T1000 (cell line): ENCODE measurements around the gene LRRC41.
A peak's percentile ranks its signal among the peaks of the same experiment; 100 is the strongest.
"Not testable (repeated sequence)": the region's sequence is repeated elsewhere in the genome, so short reads cannot be mapped to it uniquely, and the experiment has no call there.

ENCODE experiments used
- DNase-seq: peaks from one replicate; lab custom pipeline; 2025; ENCODE audit warnings: mixed read lengths; lab: John Stamatoyannopoulos, UW

Gene LRRC41

GRCh38 chr1:46322191-46322590 is 18.8 kb upstream of the LRRC41 start:
- not testable (repeated sequence) for DNase-seq

DNA sequence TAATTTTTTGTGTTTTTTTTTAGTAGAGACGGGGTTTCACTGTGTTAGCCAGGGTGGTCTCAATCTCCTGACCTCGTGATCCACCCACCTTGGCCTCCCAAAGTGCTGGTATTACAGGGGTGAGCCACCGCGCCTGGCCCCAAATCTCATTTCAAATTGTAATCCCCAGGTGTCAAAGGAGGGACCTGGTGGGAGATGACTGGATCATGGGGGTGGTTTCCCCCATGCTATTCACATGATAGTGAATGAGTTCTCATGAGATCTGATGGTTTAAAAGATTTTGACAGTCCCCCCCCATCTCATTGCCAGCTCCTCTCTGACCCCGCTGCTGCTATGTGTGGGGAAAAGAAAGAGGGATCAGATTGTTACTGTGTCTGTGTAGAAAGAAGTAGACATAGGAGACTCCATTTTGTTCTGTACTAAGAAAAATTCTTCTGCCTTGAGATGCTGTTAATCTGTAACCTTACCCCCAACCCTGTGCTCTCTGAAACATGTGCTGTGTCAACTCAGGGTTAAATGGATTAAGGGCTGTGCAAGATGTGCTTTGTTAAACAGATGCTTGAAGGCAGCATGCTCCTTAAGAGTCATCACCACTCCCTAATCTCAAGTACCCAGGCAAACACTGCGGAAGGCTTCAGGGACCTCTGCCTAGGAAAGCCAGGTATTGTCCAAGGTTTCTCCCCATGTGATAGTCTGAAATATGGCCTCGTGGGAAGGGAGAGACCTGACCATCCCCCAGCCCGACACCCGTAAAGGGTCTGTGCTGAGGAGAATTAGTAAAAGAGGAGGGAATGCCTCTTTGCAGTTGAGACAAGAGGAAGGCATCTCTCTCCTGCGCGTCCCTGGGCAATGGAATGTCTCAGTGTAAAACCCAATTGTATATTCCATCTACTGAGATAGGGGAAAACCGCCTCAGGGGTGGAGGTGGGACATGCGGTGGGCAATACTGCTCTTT is 16.8 kb upstream of the LRRC41 start:
- not testable (repeated sequence) for DNase-seq

GRCh38 chr1:46319301-46319700 is 15.9 kb upstream of the LRRC41 start:
- DNase-seq, result not testable (repeated sequence)

DNA sequence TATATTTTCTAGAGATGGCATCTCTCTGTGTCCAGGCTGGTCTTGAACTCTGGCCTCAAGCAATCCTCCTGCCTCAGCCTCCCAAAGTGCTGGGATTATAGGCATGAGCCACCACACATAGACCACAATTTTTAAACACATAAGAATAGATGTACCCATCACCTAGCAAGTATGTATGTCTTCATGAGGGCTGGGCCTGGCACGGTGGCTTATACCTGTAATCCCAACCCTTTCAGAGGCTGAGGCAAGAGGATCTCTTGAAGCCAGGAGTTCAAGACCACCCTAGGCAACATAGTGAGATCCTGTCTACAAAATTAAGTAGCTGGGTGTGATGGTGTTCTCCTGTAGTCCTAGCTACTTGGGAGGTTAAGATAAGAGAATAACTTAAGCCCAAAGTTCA is 13.9 kb upstream of the LRRC41 start:
- DNase-seq, result no peak

GRCh38 chr1:46315669-46316403 is 12.4 kb upstream of the LRRC41 start:
- no peak for DNase-seq

- no peak for DNase-seq
These were observed 6.9 kb upstream of the LRRC41 start for GRCh38 chr1:46310321-46310720.

DNA sequence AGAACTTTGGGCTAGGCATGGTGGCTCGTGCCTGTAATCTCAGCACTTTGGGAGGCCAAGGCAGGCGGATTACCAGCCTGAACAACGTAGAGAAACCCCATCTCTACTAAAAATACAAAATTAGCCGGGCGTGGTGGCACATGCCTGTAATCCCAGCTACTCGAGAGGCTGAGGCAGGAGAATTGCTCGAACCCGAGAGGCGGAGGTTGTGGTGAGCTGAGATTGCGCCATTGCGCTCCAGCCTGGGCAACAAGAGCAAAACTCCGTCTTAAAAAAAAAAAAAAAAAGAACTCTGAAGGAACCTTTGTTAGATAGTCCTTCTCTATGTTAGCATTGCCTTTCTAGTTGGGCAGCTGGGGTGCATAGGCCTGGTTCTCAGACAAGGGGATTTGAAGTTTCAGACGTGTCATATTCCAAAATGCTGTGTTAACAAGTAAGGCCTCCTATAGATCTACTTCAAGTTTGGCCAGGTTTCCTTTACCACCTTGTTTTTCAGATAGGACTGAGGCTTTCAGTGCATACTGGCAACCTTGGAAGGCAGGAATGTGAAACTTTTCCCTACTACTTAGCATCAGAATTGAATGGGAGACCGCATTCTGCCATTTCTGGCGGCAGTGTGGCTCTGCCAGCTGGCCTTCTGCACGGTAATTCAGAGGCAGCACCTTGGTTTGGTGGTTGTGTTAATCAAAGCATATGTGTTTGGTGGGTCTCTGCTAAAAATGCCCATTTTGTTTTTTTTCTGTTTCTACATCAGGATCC is 6.2 kb upstream of the LRRC41 start:
- DNase-seq, result no peak

DNA sequence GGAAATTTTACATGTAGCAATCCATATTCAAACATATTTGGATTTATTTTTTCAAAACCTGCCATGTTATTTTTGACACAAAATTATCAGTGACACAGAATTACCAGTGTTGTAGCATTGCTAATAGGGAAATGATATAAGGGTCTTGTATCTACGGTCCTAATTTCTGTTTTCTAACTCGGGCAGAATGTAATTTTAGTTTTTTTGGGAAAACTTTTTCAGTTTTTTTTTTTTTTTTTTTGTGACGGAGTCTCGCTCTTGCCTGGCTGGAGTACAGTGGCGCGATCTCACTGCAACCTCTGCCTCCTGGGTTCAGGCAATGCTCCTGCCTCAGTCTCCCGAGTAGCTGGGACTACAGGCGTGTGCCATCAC is 2.7 kb upstream of the LRRC41 start:
- DNase-seq, result no peak

- DNase-seq, result no peak
These were observed 483 bp upstream of the LRRC41 start for GRCh38 chr1:46303872-46304326.

DNA sequence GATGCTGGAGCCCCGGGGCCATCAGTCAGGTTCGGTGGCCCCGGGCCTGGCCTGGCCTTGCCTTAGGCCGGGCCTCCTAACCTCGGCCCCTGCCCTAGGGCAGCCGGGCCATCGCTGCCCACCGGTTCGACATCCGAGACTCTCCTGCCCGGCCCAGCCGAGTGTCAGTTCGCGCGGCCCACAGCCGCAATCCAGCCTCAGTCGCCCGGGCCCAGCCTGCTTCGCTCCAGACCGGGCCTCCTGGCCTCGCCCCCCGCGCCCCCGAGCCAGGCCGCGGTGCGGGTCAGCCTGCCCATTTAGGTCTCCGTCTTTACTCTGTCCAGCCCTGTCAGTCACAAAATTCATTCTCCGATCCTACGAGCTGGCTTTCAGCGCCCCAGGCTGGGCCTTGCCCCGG is 777 bp downstream of the LRRC41 start:
- no peak for DNase-seq

DNA sequence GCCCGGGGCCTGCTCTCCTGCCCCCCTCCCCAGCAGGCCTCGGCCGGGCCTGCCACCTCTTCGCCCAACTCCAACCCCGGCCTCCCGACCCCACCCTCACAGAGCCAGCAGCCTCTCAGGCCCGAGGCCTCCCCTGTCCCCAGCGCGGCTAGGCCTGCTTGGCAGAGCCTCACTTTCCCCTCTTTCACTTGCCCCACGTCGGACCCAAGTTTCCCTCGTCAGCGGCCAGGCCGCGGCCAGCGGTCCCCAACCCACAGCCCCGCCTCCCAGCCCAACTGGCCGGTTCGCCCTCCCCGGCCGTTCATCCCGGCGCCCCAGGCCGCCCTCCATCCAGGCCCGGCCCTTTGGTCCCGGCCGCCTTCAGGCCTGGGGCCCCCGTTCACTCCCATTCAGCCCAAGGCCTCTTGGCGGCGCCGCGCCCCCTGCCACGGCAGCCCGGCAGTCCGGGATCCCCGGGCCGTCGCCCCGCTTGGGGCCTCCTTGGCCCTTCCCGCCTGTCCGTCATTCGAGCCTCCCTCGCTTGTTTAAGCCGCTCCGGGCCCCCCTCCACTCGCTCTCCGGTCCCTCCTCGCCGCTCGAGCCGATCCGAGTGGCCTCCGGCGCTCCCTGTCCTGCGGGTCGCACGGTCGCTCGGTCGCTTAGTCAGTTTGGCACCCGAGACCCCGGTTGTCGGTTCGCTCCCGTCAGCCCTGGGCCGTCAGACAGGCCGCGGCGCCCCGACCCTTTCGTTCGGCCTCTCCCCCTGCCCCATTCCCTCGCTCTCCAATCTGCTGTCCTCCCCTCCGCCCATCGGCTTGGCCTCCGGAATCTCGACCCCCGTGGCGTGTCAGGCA is 1.4 kb downstream of the LRRC41 start:
- peak; percentile 24 for DNase-seq

GRCh38 chr1:46301406-46301807 is 2.0 kb downstream of the LRRC41 start:
- no peak for DNase-seq

DNA sequence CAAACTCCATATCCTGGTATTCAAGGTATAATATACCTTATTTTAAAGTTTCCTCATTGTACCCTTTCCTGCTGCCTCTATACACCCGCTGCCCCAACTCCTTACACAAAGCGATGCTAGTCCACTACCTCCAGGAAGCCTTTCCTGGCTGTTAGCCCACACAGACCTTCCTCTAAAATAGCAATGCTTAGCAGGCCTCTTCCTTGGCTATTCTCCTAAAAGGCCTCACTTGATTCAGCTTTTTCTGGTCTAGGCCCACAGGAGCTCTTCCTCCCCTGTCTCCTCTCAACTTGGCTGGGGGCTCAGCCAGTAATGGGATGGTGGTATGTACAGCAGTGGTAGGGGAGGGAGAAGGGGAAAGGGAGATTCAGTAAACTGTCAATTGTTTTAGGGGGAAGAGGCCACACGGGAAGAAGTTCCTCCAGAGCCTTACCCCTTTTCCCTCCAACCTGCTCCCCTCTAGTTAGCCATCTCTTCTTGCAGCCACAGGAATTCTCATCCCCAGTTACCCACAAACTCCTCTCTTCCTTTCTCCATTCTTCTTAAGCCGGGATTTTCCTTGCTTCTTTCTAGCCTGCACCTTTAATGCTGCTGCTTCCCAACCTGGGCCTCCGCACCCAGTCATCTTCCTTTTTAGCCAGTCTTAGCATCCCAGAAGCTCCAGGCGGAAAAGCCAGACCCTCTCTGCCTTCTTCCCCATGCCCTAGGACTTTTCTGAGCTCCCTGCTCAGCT is 2.6 kb downstream of the LRRC41 start:
- DNase-seq, result no peak

DNA sequence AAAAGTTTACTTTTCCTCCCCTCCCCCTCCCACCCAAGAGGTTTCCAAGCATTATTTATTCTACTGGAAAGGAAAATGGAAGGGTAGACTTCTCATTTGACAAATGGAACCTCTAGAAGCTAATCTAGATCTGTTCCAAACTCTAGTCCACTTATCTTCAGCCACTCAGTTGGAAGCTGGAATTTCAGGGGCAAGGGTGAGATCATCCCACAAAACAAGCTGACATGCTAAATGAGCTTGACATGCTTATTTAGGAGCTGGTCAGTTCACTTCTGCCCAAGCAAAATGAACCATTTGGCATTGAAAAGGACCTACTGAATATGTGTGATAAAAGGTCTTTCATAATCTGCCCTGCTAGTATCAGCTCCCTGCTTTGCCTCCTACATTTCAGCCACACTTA is 5.0 kb downstream of the LRRC41 start:
- no peak for DNase-seq

GRCh38 chr1:46295306-46295705 is 8.1 kb downstream of the LRRC41 start:
- no peak for DNase-seq

DNA sequence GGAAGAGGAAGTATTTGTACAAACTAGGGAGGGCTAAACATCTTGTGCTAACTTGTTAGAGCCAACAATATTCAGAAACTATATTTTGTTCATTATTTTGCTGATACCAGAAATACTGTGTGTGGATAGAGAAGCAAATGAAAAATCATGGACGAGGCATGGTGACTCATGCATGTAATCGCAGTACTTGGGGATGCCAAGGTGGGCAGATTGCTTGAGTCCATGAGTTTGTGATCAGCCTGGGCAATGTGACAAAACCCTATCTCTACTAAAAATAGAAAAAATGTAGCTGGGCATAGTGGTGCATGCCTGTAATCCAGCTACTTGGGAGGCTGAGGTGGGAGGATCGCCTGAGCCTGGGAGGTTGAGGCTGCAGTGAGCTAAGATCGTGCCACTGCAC is 13.4 kb downstream of the LRRC41 start:
- no peak for DNase-seq

DNA sequence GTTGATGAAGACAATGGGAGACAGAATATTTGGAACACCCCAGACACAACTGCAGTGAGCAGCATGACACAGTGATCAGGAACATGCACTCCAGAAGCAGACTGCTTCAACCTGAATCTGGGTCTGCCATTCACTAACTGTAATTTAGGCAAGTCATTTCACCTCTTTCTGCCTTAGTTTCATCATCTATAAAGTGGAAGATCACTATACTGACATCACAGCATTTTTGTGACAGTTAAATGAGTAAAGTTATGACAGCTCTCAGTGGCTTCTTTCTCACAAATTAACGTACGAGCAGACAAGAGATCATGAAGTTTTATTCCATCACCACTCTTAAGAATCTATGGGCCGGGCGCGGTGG is 14.3 kb downstream of the LRRC41 start:
- DNase-seq, result no peak

DNA sequence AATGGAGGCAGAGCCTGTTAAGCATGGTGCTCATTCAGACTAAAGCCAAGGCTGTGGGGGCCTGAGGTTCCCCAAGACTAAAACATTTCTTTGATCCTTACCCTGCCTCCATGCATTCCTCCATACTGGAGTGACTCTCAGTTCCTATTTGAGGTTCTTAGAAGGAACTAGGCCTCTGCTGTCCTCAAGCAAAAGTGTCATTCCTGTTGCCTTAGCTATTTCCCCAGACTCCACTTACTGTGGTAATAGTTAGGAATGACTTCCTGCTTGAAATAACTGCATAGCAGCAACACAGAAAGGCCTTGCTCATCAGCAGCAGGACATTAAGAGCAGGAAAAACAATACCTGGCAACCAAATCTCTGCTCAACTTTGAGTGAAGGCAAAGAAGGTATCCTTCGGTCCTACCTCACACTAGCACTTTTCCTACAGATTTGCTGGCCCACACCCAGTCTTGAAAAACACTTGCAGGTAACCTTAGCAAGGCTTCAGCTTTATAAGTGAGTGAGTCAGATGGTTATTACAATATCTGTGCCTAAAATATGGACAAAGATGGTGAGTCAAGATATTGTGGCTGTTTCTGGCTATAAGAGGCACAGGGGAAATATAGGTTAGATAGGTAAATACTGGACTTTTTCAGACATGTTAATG is 14.8 kb downstream of the LRRC41 start:
- no peak for DNase-seq

GRCh38 chr1:46285730-46286477 is 17.5 kb downstream of the LRRC41 start:
- DNase-seq, result no peak
